GM19351 (cell line): ENCODE measurements around the gene CHIT1.

Experiments
- ATAC-seq: cut with Tn5 transposase; IDR thresholded peaks from one replicate; pipeline ENCODE4 v1.9.1; 2021; ENCODE audit warnings: mild to moderate bottlenecking, moderate library complexity; ENCODE audit not compliant: unreplicated experiment

The CHIT1 gene

GRCh38 chr1:203217139-203217655 lies 12.3 kb downstream of the CHIT1 start:
- ATAC-seq, result no peak

GRCh38 chr1:203216274-203217138 lies 13.0 kb downstream of the CHIT1 start:
- no peak for ATAC-seq

- no peak for ATAC-seq
Measured at GRCh38 chr1:203215573-203215972, 13.9 kb downstream of the CHIT1 start.

GRCh38 chr1:203214871-203215270 lies 14.6 kb downstream of the CHIT1 start:
- ATAC-seq, result no peak

GRCh38 chr1:203213126-203213525 lies 16.3 kb downstream of the CHIT1 start:
- no peak for ATAC-seq

- no peak for ATAC-seq
Measured at GRCh38 chr1:203211812-203212211, 17.7 kb downstream of the CHIT1 start.

GRCh38 chr1:203210988-203211387 lies 18.5 kb downstream of the CHIT1 start:
- ATAC-seq, result no peak

- ATAC-seq, result no peak
Measured at GRCh38 chr1:203210350-203210749, 19.1 kb downstream of the CHIT1 start.

- no peak for ATAC-seq
Measured at GRCh38 chr1:203208181-203208580, 21.3 kb downstream of the CHIT1 start.

- ATAC-seq, result no peak
Measured at GRCh38 chr1:203207751-203208150, 21.7 kb downstream of the CHIT1 start.

- no peak for ATAC-seq
Measured at GRCh38 chr1:203206129-203206687, 23.3 kb downstream of the CHIT1 start.

- no peak for ATAC-seq
Measured at GRCh38 chr1:203204756-203205155, 24.7 kb downstream of the CHIT1 start.

- no peak for ATAC-seq
Measured at GRCh38 chr1:203202431-203203245, 26.8 kb downstream of the CHIT1 start.

GRCh38 chr1:203201516-203202205 lies 27.8 kb downstream of the CHIT1 start:
- ATAC-seq, result no peak

- no peak for ATAC-seq
Measured at GRCh38 chr1:203200916-203201315, 28.6 kb downstream of the CHIT1 start.

GRCh38 chr1:203199816-203200571 lies 29.5 kb downstream of the CHIT1 start:
- no peak for ATAC-seq

- no peak for ATAC-seq
Measured at GRCh38 chr1:203199481-203199815, 30.0 kb downstream of the CHIT1 start.

GRCh38 chr1:203199002-203199401 lies 30.5 kb downstream of the CHIT1 start:
- ATAC-seq, result no peak

GRCh38 chr1:203197625-203198024 lies 31.8 kb downstream of the CHIT1 start:
- ATAC-seq, result no peak

GRCh38 chr1:203196371-203196770 lies 33.1 kb downstream of the CHIT1 start:
- no peak for ATAC-seq
